GM19455 (cell line): ENCODE results near the gene ZNRF2.

Experiments
- ATAC-seq: cut with Tn5 transposase; IDR thresholded peaks from one replicate; pipeline ENCODE4 v1.9.1; 2021; ENCODE audit not compliant: unreplicated experiment

ZNRF2 gene

GRCh38 chr7:30403477-30403876 lies 119.1 kb downstream of the ZNRF2 start:
- ATAC-seq = no peak

GRCh38 chr7:30405179-30405578 lies 120.8 kb downstream of the ZNRF2 start:
- no peak for ATAC-seq

GRCh38 chr7:30406664-30407425 lies 122.4 kb downstream of the ZNRF2 start:
- ATAC-seq = no peak

- no peak for ATAC-seq
Measured at GRCh38 chr7:30411173-30411572, 126.8 kb downstream of the ZNRF2 start.

- ATAC-seq = no peak
Measured at GRCh38 chr7:30411897-30412296, 127.5 kb downstream of the ZNRF2 start.

- no peak for ATAC-seq
Measured at GRCh38 chr7:30412782-30413504, 128.5 kb downstream of the ZNRF2 start.

GRCh38 chr7:30413864-30414263 lies 129.5 kb downstream of the ZNRF2 start:
- no peak for ATAC-seq
